ENCODE results near the gene PIK3R2.

PIK3R2 gene

DNA sequence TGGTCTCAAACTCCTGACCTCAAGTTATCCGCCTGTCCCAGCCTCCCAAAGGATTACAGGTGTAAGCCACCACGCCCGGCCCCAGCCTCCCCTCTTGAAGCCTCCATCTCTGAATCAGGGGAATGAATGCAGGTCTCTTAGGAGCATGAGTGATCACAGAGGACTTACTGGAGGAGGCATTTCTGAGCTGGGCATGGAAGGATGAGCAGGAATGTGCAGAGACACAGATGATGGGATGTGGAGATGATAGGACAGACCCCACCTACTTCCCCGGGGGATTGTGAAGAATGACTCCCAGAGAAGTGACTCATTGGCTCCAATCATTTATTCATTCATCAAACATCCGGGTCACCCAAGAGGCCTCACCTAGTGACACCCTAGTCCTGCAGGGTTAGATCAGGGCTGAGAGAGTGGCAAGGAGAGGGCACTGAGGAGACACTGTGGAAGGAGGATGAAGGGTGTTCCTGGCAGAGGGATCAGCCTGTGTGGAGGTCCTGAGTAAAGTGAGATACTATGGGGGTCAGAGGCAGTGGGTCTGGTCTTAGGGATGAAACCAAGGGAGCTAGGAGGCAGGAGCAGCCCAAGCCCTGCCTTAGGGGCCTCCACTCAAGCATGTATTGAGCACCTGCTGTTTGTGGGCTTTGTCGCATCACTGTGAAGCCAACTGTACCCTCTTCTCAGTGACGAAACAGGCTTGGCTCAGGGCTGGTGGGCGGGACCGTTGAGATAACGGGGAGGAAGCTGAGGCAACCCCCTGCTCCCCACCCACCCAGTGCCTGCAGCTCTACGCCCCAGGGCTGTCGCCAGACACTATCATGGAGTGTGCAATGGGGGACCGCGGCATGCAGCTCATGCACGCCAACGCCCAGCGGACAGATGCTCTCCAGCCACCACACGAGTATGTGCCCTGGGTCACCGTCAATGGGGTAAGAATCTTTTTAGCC lies 23.7 kb downstream of the PIK3R2 start:
- ChIA-PET POLR2A (interaction anchor here (1.7 kb wide), 1 partner anchor 16 kb away, joined by 8 read pairs; the partner anchor contains the start of gene MPV17L2), CTCF (no interaction called here)
- DNase-seq (ENCODE audit: extremely low spot score) = no peak
- TF ChIP-seq, protein P1, sequence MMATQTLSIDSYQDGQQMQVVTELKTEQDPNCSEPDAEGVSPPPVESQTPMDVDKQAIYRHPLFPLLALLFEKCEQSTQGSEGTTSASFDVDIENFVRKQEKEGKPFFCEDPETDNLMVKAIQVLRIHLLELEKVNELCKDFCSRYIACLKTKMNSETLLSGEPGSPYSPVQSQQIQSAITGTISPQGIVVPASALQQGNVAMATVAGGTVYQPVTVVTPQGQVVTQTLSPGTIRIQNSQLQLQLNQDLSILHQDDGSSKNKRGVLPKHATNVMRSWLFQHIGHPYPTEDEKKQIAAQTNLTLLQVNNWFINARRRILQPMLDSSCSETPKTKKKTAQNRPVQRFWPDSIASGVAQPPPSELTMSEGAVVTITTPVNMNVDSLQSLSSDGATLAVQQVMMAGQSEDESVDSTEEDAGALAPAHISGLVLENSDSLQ (IDR thresholded peaks at IDR 0.05) = no peak
- TF ChIP-seq FOXM1 (IDR thresholded peaks at IDR 0.05; ENCODE audit: borderline replicate concordance) (no peak), LEF1 (IDR thresholded peaks at IDR 0.05; ENCODE audit: borderline replicate concordance) (no peak), FOXA1 (IDR thresholded peaks at IDR 0.05) (no peak), FOXK2 (IDR thresholded peaks at IDR 0.05) (no peak), ARNT (IDR thresholded peaks at IDR 0.05) (no peak), CTBP1 (IDR thresholded peaks at IDR 0.05; ENCODE audit: borderline replicate concordance) (no peak), BHLHE40 (IDR thresholded peaks at IDR 0.05; ENCODE audit: borderline replicate concordance) (no peak), HDGF (IDR thresholded peaks at IDR 0.05; ENCODE audit: borderline replicate concordance) (no peak), NFRKB (IDR thresholded peaks at IDR 0.05) (no peak), SUZ12 (IDR thresholded peaks at IDR 0.05) (no peak), L3MBTL2 (conservative IDR thresholded peaks at IDR 0.05) (no peak), TARDBP (IDR thresholded peaks at IDR 0.05) (no peak)

DNA sequence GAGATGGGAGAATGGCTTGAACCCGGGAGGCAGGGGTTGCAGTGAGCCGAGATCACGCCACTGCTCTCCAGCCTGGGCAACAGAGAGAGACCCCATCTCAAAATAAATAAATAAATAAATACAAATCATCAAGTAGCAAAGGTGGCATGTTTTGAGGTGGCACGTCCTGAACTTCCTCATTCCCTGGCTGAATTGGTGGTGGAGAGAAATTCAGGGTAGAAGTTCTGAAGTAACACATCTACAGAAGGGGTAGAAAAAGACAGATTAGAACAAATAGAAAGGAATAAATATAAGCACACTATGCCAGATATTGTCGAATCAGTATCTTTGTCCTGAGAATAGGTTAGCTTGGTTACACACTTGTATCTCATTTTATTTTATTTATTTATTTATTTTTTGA lies 27.0 kb downstream of the PIK3R2 start:
- no peak for DNase-seq (ENCODE audit: extremely low spot score)
- POLR2A ChIA-PET = no interaction called here
- no peak for TF ChIP-seq HDGF (IDR thresholded peaks at IDR 0.05; ENCODE audit: borderline replicate concordance)
- TF ChIP-seq FOXA1 (IDR thresholded peaks at IDR 0.05) = no peak
- no peak for TF ChIP-seq L3MBTL2 (conservative IDR thresholded peaks at IDR 0.05)
- no peak for TF ChIP-seq LEF1 (IDR thresholded peaks at IDR 0.05; ENCODE audit: borderline replicate concordance)
- TF ChIP-seq BHLHE40 (IDR thresholded peaks at IDR 0.05; ENCODE audit: borderline replicate concordance) = no peak
- no peak for TF ChIP-seq NFRKB (IDR thresholded peaks at IDR 0.05)
- no peak for TF ChIP-seq ELF4 (IDR thresholded peaks at IDR 0.05)
- TF ChIP-seq SP1 (IDR thresholded peaks at IDR 0.05) = no peak
- no peak for TF ChIP-seq CTBP1 (IDR thresholded peaks at IDR 0.05; ENCODE audit: borderline replicate concordance)
- TF ChIP-seq SUZ12 (IDR thresholded peaks at IDR 0.05) = no peak
- no peak for TF ChIP-seq TARDBP (IDR thresholded peaks at IDR 0.05)
- TF ChIP-seq, protein P1 (IDR thresholded peaks at IDR 0.05) = no peak
- TF ChIP-seq FOXK2 (IDR thresholded peaks at IDR 0.05) = no peak
- TF ChIP-seq ZNF384 (IDR thresholded peaks at IDR 0.05) = no peak
- no peak for TF ChIP-seq ARNT (IDR thresholded peaks at IDR 0.05)
- no peak for TF ChIP-seq FOXM1 (IDR thresholded peaks at IDR 0.05; ENCODE audit: borderline replicate concordance)
- CTCF ChIA-PET = no interaction called here

DNA sequence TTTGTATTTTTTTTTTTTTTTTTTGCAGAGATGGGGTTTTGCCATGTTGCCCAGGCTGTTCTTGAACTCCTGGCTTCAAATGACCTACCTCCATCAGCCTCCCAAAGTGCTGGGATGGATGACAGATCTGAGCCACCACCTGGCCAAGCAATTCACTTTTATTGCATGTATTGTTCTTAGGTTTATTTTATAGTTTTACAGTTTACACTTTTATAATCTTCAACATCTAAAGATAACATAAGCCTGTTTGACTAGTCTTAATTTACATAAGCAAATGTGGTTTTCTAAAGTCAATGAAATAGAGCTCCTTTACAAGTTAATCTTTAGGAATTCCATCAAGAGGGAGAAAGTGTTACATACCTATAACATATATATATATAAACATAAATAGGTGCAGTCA lies 30.6 kb downstream of the PIK3R2 start:
- ChIA-PET POLR2A (interaction anchor here (1.3 to 3.7 kb wide), 2 partner anchors 9 to 98 kb away, joined by 4 to 16 read pairs; partner anchors contain the start of genes JUND and MPV17L2), CTCF (interaction anchor here (0.7 kb wide), 1 partner anchor 8 kb away, joined by 3 read pairs; no protein-coding TSS in a partner anchor)
- DNase-seq (ENCODE audit: extremely low spot score) = no peak
- TF ChIP-seq SUZ12 (IDR thresholded peaks at IDR 0.05) (no peak), L3MBTL2 (conservative IDR thresholded peaks at IDR 0.05) (no peak), HDGF (IDR thresholded peaks at IDR 0.05; ENCODE audit: borderline replicate concordance) (no peak), FOXK2 (IDR thresholded peaks at IDR 0.05) (no peak), FOXM1 (IDR thresholded peaks at IDR 0.05; ENCODE audit: borderline replicate concordance) (no peak), SP1 (IDR thresholded peaks at IDR 0.05) (no peak), TARDBP (IDR thresholded peaks at IDR 0.05) (no peak), ZNF384 (IDR thresholded peaks at IDR 0.05) (no peak), LEF1 (IDR thresholded peaks at IDR 0.05; ENCODE audit: borderline replicate concordance) (no peak), CTBP1 (IDR thresholded peaks at IDR 0.05; ENCODE audit: borderline replicate concordance) (no peak), ELF4 (IDR thresholded peaks at IDR 0.05) (no peak)
- TF ChIP-seq, protein P1 (IDR thresholded peaks at IDR 0.05) = no peak

DNA sequence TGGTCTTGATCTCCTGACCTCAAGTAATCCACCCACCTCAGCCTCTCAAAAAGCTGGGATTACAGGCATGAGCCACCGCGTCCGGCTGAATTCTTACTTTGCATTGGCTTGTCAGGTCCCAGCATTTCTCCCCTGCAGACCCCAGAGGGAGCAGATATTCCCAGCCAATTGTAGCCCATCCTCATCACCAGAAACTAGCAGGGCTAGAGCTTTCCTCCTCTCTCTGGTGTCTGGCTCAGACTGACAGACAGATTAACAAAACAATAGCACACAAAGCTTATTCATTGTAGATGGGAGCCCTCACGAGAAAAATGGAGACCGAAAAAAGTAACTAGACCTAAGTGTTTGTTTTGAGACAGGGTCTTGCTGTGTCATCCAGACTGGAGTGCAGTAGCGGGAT lies 32.6 kb downstream of the PIK3R2 start:
- no peak for DNase-seq (ENCODE audit: extremely low spot score)
- POLR2A ChIA-PET = no interaction called here
- TF ChIP-seq TARDBP (IDR thresholded peaks at IDR 0.05) (no peak), SUZ12 (IDR thresholded peaks at IDR 0.05) (no peak), CTBP1 (IDR thresholded peaks at IDR 0.05; ENCODE audit: borderline replicate concordance) (no peak), NFRKB (IDR thresholded peaks at IDR 0.05) (no peak), L3MBTL2 (conservative IDR thresholded peaks at IDR 0.05) (no peak), BHLHE40 (IDR thresholded peaks at IDR 0.05; ENCODE audit: borderline replicate concordance) (no peak), FOXM1 (IDR thresholded peaks at IDR 0.05; ENCODE audit: borderline replicate concordance) (no peak), ARNT (IDR thresholded peaks at IDR 0.05) (no peak), FOXA1 (IDR thresholded peaks at IDR 0.05) (no peak)
- CTCF ChIA-PET = interaction anchor here (0.6 kb wide), 1 partner anchor 24 kb away, joined by 4 read pairs; no protein-coding TSS in a partner anchor

DNA sequence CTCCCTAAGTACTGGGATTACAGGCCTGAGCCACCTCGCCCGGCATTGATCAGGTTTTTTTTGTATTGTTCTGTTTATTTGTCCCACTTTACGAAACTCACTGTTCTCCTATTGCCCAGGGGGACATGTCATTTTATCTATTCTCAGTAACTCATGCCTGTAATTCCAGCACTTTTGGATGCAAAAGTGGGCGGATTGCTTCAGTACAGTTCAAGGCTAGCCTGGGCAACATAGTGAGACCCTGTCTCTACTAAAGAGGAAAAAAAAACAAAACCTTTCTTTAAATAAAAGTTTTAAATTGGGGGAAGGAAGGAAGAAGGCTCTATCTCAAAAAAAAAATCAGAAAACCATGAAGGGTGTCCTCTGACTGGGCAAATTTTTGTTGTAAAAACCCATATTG lies 37.3 kb downstream of the PIK3R2 start:
- POLR2A ChIA-PET = interaction anchor here (0.7 to 1.7 kb wide), 2 partner anchors 16 to 91 kb away, joined by 3 to 5 read pairs; partner anchors contain the start of gene JUND
- TF ChIP-seq BHLHE40 (IDR thresholded peaks at IDR 0.05; ENCODE audit: borderline replicate concordance) (no peak), HDGF (IDR thresholded peaks at IDR 0.05; ENCODE audit: borderline replicate concordance) (no peak), L3MBTL2 (conservative IDR thresholded peaks at IDR 0.05) (no peak), ARNT (IDR thresholded peaks at IDR 0.05) (no peak), FOXM1 (IDR thresholded peaks at IDR 0.05; ENCODE audit: borderline replicate concordance) (no peak), LEF1 (IDR thresholded peaks at IDR 0.05; ENCODE audit: borderline replicate concordance) (no peak), SUZ12 (IDR thresholded peaks at IDR 0.05) (no peak), ELF4 (IDR thresholded peaks at IDR 0.05) (no peak), FOXA1 (IDR thresholded peaks at IDR 0.05) (no peak), ZNF384 (IDR thresholded peaks at IDR 0.05) (no peak), NFRKB (IDR thresholded peaks at IDR 0.05) (no peak), SP1 (IDR thresholded peaks at IDR 0.05) (no peak)
- TF ChIP-seq, protein P1 (IDR thresholded peaks at IDR 0.05) = no peak
- DNase-seq (ENCODE audit: extremely low spot score) = no peak
- CTCF ChIA-PET = no interaction called here
